KOPT-K1 (cell line): ENCODE results near the gene APEH.

Experiments
- H3K27ac ChIP-seq: fragments of 200-600 bp; sonication (generic); 2 replicates; pipeline ENCODE4 v1.5.1; 2016; ENCODE audit warnings: antibody characterized with exemption, mild to moderate bottlenecking, low read depth, low read length; ENCODE audit not compliant: poor library complexity, severe bottlenecking
- H3K36me3 ChIP-seq: fragments of 200-600 bp; sonication (generic); 2 replicates; pipeline ENCODE4 v1.5.1; 2017; ENCODE audit warnings: antibody characterized with exemption, mild to moderate bottlenecking, low read length, moderate library complexity; ENCODE audit not compliant: insufficient read depth
- H3K9me3 ChIP-seq: fragments of 200-600 bp; sonication (generic); 2 replicates; pipeline ENCODE4 v1.5.1; 2017; ENCODE audit warnings: antibody characterized with exemption, low read length, mild to moderate bottlenecking; ENCODE audit not compliant: insufficient read depth, poor library complexity, severe bottlenecking

Gene APEH

DNA sequence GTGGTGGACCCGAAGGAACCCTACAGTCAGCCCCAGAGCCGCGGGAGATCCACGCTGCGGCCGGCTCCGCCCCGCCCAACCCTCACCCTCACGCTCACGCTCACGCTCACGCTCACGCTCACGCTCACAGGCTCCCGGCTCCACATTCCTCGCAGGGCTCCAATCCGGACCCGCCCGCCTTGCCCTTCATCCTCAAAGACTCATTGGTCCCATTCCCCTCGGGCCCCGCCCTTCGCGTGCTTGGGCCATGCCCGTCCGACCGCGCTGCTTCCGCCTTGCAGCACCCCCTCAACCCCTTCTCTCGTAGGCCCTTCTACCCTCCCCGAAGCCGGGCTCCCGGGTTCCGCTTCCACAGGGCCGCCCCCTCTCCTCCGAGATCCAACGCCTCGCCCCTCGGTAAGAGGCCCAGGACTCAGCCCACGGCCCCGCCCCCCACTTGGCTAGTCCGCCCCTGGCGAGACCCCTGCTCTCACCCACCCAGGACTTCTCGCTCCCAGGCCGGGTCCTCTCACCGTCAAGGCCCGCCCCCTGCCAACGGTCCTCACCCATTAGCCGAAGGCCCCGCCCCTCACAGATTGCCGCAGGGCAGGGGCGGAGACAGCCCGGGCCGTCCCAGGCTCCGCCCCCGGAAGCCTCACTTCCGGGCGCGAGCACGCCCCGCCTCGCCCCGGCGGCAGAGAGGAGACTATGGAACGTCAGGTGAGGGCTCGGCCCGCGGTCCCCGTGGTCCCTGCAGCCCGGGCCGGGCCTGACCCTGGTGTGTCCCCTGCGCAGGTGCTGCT is at the start of gene APEH:
APEH (plus strand) TSS at position 637 of the 782 bp plus-strand sequence; CDS start at position 688, 51 bp downstream.
- H3K27ac ChIP-seq, result peak within 1 kb of the TSS; percentile 95
- H3K9me3 ChIP-seq, result no peaks in the 10 kb centered on the region
- H3K36me3 ChIP-seq, result peaks cover 35% of the 10 kb centered on the region

DNA sequence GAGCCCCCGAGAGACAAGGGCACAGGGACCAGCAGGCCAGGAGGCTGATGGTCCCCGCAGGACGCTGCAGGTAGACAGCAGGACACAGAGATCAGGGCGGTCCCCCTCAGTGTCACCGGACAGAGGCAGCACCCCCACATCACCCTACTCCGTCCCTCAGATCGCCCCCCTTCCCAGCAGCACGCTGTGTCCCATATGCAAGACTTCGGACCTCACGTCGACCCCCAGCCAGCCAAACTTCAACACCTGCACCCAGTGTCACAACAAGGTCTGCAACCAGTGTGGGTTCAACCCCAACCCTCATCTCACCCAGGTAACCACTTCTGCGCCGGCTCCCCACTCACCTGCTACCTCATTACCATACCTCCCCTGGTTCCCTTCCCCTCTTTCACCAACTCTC is 49.1 kb upstream of the APEH start:
- H3K36me3 ChIP-seq, result no peaks in the 10 kb centered on the region
- no peaks in the 10 kb centered on the region for H3K9me3 ChIP-seq

DNA sequence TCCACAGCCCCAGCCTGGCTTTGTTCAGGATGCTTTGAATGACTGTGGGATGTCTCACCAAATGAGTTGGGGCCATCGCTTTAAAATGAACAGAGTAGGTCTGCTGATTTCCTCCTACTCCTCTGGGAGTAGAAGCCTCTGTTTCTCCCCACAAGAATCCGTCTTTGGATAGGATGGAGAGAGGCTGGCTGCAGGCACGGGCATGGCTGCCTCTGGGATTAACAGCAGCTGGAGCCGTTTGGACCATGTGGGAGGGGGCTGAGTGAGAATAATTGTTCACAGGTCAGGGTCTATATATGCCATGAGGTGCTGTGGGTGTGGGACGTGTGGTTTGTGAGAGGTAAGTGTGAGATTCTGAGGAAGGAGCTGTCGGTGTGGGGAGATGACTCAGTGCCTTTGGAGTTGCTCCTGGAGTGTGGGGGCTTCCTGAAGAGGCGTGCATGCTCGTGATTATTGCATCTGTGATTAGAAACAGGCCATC is 48.0 kb upstream of the APEH start:
- H3K9me3 ChIP-seq, result peaks cover 2% of the 10 kb centered on the region
- H3K36me3 ChIP-seq, result no peaks in the 10 kb centered on the region

More for the DNA sequence above, 49.1 kb upstream of the APEH start:
- no peak overlapping the region for H3K27ac ChIP-seq

DNA sequence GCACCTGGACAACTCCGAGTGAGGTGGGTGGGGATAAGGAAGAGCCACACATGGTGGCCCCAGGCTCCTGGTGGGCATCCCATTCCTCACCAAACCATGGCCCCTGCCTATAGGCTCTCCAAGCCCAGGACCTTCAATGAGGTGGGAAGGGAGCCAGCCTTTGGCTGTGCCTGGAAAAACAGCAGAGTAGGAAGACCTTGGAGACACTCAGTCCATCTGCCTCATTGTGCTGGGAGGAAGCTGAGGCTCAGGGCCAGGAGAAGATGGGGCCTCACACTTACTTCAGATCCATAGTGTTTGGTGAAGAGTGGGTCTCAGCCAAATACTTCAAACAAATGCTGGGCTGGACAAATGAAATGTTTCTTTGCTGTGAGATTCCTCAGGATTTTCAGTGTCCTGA is 47.4 kb upstream of the APEH start:
- Histone ChIP-seq H3K9me3 (peaks cover 9% of the 10 kb centered on the region), H3K36me3 (no peaks in the 10 kb centered on the region), H3K27ac (no peak overlapping the region)

More for the DNA sequence above, 48.0 kb upstream of the APEH start:
- H3K27ac ChIP-seq, result no peak overlapping the region

DNA sequence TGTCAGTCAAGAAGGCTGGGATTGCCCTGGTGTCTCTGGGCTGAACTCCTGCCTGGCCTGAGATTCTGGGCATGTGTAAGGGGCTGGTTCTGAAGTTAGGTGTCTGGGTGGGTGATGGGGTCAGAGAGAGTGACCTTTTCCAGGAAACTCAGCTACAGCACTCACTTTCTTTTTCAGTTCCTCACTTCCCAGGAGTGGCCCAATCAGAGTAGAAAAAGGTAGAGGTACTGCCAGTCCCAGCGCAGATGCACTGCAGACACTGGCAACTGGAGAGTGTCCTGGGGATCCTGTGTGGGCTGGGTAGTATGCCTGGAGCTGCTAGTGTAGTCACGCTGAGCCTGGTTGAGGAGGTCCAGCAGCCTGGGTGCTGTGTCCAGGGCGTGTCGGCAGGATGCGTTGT is 46.5 kb upstream of the APEH start:
- no peaks in the 10 kb centered on the region for H3K36me3 ChIP-seq
- no peak overlapping the region for H3K27ac ChIP-seq
- peaks cover 12% of the 10 kb centered on the region for H3K9me3 ChIP-seq

DNA sequence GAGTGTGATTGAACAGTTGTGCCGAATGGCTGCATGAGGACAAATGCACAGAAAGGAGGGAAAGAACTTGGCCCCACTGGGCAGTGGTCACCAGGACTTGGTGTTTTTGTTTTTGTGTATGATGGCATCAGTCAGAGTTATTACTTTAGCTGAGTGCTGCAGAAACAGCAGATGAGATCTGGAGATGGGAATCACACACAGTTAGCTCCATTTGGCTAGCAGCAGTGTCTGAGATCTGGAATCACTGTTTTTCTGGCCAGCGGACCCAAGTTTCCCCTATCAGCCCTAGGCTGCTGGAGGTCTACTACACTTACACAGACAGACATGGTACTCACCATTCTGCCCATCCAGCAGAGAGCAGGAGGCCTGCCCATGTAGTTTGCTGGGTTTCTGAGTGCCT is 45.9 kb upstream of the APEH start:
- H3K27ac ChIP-seq, result no peak overlapping the region
- H3K36me3 ChIP-seq, result no peaks in the 10 kb centered on the region

DNA sequence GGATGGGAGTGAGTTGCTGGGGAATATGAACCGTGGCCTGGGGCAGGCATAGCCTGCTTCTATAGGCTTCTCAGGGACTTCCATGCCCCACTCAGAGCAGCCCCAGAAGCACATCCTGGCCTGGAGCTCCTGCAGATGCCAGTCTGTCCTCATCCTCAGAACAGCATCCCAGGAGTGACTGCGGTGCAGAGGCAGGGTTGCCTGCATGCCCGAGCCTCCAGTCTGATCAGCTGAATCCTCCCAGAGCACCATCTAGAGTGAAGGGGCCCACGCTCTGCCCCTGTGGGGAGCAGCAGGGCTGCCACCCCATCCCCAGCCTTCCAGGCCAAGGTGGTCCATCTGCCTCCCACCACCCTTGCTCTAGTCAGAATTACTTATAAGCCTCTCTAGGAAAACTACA is 44.7 kb upstream of the APEH start:
- Histone ChIP-seq H3K9me3 (peaks cover 12% of the 10 kb centered on the region), H3K36me3 (no peaks in the 10 kb centered on the region), H3K27ac (no peak overlapping the region)

More for the DNA sequence above, 45.9 kb upstream of the APEH start:
- peaks cover 12% of the 10 kb centered on the region for H3K9me3 ChIP-seq

DNA sequence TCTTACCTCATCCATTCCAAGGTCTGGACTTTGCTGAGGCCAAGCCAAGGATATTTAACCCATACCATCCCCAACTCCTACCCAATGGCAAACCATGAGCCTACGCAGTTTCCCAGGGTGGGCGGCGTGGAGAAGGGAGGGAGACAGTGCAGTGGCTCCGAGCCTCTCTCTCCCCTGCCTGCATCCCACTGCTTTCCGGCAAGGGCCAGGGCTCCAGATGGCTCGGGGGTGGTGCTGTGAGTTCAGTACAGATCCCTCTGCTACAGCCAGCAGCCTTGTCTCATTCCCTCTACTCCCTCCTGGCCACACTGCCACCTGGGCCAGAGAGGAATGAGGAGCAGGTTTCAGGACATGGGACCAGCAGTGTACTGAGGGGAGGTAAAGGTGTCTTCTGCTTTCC is 44.3 kb upstream of the APEH start:
- Histone ChIP-seq H3K27ac (no peak overlapping the region), H3K9me3 (peaks cover 12% of the 10 kb centered on the region), H3K36me3 (no peaks in the 10 kb centered on the region)

DNA sequence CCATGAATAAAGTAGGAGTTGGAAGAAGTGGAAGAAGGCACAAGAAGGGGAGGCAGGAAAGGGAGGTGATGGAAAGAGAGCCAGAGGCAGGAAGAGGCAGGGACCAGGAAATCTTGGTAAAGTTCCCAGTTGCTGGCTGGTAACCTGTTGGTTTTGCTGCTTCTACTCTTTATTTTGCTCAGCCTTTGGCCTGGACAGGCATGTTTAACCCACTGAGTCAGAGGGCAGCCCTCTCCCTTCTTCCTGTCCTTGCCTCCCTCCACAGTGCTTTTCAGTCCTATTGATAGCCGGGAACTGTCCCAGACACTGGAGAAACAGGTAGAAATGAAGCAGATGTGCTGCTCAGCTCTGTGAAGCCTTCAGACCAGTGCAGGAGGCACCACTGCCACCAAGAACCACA is 43.4 kb upstream of the APEH start:
- no peaks in the 10 kb centered on the region for H3K36me3 ChIP-seq
- no peak overlapping the region for H3K27ac ChIP-seq
- H3K9me3 ChIP-seq, result peaks cover 12% of the 10 kb centered on the region

DNA sequence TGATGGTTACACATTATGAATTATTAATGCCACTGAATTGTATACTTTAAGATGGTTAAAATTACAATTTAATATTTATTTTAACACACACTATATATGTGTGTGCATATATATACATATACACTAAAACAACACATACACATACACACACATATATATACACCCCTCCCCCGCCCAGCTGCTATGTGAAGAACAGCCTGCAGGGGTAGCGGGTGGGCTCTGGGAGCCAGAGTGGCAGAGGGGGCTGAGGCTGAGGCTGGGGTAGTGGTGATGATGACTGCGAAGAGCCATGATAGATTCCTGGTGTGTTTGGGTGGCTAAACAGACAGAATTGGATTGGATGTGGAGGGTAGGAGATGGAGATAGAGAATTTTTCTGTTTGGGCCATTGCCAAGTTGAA is 39.4 kb upstream of the APEH start:
- Histone ChIP-seq H3K9me3 (peaks cover 12% of the 10 kb centered on the region), H3K36me3 (no peaks in the 10 kb centered on the region), H3K27ac (no peak overlapping the region)

DNA sequence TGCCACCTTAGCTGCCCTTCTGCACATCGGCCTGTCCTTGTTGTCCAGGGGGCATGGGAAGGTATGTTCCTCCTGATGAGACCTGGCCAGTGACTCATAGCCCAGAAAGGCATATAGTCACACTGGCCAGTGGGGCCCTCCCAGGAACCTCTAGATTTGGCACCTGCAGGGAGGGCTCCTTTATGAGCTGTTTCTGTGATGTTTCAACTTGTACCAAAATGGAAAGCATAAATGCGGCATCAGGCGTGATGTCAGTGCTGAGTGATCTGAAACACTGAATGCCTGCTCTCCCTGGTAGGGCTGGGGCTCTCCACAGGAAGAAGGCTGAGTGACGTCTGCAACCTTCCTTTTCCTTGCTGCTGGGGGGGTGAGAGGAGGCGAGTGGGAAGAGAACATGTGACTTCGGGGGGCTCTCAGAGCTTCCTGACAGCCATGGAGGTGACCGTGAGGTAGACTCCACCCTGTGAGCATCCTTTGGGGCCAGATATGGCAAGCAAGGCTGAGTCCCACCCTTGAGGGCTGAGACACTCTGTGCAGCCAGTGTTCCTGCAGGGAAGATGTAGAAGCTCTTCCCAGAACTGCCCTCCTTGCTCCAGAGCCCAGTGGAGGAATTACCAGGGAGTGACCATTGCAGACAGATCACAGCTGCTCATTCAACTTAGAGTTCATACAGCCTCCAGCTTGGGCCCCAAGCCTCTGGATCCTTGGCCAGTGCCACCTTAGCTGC is 37.1 kb upstream of the APEH start:
- H3K9me3 ChIP-seq, result peaks cover under 1% of the 10 kb centered on the region
- H3K27ac ChIP-seq, result no peak overlapping the region
- no peaks in the 10 kb centered on the region for H3K36me3 ChIP-seq

DNA sequence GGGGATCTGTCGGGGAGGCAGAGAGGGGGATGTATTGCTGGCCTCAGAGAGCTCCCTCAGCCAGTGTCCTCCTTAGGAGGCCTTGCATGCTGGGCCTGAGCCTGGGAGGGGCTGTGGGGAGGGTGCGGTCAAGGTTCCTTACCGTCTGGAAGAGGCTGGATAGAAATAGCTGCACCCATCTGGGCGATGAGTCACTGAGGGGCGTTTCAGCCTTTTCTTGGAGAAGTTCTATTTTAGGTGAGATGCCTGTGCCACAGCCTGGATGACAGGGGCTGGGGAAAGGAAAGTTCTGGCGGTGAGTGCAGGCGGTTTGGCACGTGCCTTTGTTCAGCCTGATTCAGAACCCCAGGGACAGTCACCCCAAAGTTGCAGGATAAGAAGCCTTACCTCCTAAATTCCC is 35.7 kb upstream of the APEH start:
- Histone ChIP-seq H3K27ac (no peak overlapping the region), H3K9me3 (no peaks in the 10 kb centered on the region), H3K36me3 (no peaks in the 10 kb centered on the region)

DNA sequence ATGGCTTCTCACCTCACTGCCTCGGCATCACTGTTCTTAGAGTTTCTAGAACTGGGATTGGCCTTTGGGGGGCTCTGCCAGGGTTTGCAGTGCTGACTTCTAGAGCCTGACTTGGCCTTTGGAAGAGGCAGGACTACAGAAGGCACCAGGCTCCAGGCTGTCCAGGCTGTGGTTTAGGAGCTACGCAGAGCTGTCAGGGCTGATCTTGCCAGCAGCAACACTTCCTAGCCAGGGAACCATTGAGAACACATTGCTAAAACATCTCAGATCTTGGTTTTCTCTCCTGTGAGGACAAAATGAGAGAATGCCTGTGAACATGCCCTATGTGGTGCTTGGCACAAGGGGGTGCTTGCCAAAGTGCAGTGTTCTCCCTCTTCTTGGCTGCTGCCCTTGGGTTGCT is 34.6 kb upstream of the APEH start:
- Histone ChIP-seq H3K27ac (no peak overlapping the region), H3K9me3 (no peaks in the 10 kb centered on the region), H3K36me3 (no peaks in the 10 kb centered on the region)

DNA sequence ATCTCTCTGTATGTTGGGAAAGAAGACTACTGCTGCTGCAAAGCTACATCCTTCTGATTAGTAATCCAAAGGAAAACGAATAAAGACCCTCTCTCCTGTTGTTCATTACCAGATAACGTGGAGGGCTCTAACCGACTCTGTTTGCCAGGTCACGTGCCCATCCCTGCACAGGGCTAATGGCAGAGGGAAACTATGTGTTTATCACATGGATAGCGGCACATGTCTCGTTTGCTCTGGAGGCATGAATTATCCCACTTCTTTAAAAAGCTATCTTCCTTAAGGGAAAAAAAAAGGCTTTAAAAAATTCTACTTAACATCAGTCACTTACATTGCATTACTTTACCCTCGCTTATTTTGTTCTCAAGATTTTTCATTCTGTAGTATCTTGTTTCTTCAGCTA is 32.9 kb upstream of the APEH start:
- Histone ChIP-seq H3K9me3 (no peaks in the 10 kb centered on the region), H3K27ac (no peak overlapping the region), H3K36me3 (no peaks in the 10 kb centered on the region)

DNA sequence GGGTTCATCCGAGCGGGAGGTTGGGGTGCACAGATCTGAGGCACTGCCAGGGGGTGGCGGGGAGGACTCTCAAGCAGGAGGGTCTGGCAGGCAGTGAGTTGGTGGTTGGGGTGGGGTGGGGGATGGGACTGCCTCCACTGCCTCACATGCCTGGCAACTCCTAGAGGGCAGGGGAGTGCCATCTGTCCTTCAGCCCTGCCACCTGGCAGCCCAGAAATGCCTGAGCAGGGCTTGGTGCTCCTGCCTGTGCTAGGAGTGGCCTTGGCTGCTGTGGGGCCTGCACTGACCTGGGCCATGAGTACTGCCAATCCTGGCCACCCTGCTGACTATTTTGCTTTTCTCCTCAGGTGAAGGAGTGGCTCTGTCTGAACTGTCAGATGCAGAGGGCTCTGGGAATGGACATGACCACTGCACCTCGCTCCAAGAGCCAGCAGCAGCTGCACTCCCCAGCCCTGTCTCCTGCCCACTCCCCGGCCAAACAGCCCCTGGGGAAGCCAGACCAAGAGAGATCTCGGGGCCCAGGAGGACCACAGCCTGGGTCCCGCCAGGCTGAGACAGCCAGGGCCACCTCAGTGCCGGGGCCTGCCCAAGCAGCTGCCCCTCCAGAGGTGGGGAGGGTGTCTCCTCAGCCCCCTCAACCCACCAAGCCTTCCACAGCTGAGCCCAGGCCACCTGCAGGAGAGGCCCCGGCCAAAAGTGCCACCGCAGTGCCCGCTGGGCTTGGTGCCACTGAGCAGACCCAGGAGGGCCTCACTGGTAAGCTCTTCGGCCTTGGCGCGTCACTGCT is 32.0 kb upstream of the APEH start:
- Histone ChIP-seq H3K27ac (no peak overlapping the region), H3K36me3 (no peaks in the 10 kb centered on the region), H3K9me3 (no peaks in the 10 kb centered on the region)
